NCI-H1048 (cell line): ENCODE results near the gene IER2.
"Not testable (repeated sequence)": the region's sequence is repeated elsewhere in the genome, so short reads cannot be mapped to it uniquely, and the experiment has no call there.

Experiments used
- DNase-seq: peaks from one replicate; lab custom pipeline; 2025; lab: John Stamatoyannopoulos, UW

Gene IER2

DNA sequence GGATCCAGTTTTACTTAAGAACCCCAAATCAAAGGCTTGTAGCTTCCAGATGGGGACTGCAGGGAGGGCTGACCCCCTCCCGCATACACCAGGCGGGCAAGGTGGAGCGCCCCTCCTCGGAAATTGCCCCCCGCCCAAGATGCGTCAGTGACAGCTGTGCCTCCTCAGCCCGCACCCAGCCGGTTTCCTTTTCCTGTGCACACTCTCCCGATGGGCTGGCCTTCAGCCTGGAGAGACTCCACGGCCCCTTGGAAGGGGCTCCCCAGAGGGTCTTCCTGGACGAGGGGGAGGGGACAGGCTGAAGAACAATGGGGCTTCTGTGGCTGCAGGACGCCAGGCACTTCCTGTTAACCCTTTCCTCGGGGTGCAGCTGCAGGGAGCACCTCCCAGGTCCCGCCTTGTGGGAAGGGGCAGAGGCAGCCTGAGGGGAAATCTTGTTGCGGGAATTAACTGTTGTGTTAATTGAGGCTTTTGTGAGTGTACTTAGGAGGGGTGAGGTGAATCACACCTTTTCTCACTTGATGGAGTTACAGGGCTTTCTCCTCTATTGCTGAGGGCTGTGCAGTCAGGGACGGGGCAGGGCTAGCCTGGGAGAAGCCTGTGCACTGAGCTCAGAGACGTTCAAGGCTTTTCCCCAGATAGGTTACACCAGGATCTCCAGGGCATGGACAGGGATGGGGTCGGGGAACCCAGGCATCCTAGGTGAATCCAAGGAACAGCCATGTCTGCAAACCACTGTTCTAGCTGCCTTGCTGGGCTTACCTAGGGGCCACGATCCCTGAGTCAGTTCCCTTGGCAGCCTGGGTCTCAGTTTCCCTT, 14.3 kb downstream of the IER2 start:
- DNase-seq = no peak

- DNase-seq = no peak
Measured at GRCh38 chr19:13165162-13165997, 15.2 kb downstream of the IER2 start.

DNA sequence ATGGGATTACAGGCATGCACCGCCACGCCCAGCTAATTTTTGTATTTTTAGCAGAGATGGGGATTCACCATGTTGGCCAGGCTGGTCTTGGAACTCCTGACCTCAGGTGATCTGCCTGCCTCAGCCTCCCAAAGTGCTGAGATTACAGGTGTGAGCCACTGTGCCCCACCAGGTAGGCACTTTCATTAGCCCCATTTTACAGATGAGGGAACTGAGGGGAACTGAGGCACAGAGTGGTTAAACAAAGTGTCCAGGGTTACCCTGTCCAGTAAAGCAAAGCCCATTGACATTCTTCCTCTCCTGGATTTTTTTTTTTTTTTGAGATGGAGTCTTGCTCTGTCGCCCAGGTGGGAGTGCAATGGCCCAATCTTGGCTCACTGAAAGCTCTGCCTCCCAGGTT, 15.9 kb downstream of the IER2 start:
- DNase-seq = not testable (repeated sequence)

DNA sequence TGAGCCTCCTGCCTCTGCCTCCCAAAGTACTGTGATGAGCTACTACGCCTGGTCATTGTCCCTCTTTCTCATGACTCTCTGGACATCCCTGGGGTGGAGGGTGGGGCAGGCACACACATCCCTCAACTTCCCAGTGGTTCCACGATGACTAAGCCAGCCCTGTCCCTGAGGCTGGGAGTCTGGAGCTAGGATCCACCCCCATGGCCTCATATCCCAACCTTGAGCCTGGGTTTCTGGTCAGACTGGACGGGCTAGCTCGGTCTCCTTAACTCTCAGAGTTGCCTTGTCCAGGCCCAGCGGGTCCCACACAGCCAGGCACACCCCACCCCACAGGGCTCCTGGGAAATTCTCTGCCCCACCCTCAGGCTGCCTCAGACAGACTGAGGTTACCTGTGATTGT, 19.6 kb downstream of the IER2 start:
- no peak for DNase-seq

- no peak for DNase-seq
Measured at GRCh38 chr19:13171146-13171545, 20.9 kb downstream of the IER2 start.

GRCh38 chr19:13172346-13173138, 22.3 kb downstream of the IER2 start:
- DNase-seq = no peak

- DNase-seq = no peak
Measured at GRCh38 chr19:13173139-13173737, 23.0 kb downstream of the IER2 start.

DNA sequence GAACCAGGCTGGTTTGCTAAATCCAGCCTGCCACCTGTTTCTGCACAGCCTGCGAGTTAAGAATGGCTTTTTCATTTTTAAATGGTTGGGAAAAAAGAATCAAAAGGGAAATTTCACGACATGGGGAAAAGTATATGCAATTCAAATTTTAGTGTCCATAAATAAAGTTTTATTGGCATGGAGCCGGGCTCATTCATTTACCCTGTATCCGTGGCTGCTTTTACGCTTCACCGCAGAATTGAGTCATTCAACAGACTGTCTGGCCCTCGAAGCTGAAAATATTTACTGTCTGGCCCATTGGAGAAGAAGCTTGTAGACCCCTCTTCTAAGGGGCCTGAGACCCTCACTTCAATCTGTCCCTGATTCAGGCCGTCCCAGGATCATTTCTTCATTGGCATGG, 26.1 kb downstream of the IER2 start:
- no peak for DNase-seq

DNA sequence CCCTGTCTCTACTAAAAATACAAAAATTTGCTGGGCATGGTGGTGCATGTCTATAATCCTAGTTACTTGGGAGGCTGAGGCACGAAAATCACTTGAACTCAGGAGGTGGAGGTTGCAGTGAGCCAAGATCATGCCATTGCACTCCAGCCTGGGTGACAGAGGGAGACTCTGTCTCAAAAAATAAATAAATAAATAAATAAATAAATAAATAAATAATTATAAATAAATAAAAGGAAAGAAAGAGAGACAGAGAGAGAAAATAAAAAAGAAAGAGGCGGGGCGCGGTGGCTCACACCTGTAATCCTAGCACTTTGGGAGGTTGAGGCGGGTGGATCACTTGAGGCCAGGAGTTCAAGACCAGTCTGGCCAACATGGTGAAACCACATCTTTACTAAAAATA, 27.4 kb downstream of the IER2 start:
- not testable (repeated sequence) for DNase-seq

GRCh38 chr19:13178291-13178690, 28.1 kb downstream of the IER2 start:
- DNase-seq = not testable (repeated sequence)

DNA sequence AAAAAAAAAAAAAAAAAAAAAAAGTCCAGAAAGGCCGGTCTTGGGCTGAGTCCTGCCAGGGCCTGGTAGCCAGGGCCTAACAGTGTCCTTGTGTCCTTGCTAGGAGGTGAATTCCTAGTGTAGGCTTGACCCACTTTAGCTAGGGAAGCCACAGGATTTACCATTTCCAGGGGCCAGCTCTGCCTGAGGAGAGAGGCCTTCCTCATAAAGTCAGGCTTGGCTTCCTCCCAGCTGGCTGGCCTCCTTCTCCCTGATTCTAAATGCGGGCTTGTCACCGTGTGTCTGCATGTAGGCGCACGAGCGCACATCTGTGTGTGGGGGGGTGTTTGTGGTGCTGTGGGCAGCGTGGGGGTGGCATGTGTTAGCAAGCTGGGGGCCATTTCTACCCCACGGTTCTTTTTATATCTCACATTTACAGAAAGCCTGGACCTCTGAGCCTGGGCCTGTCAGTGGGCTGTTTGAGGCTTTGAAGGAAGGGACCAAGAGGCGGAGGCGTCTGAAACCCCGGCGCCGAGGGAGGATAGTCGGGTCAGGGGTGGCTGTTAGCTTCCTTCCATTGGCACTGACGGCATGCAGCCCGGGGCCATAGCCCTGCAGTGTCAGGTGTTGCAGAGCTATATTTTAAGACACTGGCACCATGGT, 31.7 kb downstream of the IER2 start:
- DNase-seq = no peak

- not testable (repeated sequence) for DNase-seq
Measured at GRCh38 chr19:13184926-13185325, 34.7 kb downstream of the IER2 start.

DNA sequence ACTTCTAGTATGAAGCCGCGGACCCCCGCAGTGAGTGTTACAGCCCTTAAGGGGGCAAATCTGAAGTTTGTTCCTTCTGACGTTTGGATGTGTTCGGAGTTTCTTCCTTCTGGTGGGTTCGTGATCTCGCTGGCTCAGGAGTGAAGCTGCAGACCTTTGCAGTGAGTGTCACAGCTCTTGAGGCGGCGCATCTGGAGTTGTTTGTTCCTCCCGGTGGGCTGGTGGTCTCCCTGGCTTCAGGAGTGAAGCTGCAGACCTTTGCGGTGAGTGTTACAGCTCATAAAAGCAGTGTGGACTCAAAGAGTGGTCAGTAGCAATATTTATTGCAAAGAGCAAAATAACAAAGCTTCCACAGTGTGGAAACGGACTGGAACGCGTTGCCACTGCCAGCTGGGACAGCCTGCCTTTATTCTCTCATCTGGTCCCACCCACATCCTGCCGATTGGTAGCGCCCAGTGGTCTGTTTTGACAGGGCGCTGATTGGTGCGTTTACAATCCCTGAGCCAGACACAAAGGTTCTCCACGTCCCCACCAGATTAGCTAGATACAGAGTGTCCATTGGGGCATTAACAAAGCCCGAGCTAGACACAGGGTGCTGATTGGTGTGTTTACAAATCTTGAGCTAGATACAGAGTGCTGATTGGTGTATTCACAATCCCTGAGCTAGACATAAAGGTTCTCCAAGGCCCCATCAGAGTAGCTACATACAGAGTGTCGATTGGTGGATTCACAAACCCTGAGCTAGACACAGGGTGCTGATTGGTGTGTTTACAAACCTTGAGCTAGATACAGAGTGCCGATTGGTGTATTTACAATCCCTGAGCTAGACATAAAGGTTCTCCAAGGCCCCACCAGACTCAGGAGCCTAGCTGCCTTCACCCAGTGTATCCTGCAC, 35.8 kb downstream of the IER2 start:
- not testable (repeated sequence) for DNase-seq

DNA sequence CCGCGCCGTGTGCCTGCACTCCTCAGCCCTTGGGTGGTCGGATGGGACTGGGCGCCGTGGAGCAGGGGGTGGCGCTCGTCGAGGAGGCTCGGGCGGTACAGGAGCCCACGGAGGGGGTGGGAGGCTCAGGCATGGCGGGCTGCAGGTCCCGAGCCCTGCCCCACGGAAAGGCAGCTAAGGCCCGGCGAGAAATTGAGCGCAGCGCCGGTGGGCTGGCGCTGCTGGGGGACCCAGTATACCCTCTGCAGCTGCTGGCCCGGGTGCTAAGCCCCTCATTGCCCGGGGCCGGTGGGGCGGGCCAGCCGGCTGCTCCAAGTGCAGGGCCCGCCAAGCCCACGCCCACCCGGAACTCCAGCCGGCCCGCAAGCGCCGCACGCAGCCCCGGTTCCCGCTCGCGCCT, 36.5 kb downstream of the IER2 start:
- not testable (repeated sequence) for DNase-seq

- no peak for DNase-seq
Measured at GRCh38 chr19:13187419-13187818, 37.2 kb downstream of the IER2 start.

- no peak for DNase-seq
Measured at GRCh38 chr19:13189600-13189999, 39.4 kb downstream of the IER2 start.

DNA sequence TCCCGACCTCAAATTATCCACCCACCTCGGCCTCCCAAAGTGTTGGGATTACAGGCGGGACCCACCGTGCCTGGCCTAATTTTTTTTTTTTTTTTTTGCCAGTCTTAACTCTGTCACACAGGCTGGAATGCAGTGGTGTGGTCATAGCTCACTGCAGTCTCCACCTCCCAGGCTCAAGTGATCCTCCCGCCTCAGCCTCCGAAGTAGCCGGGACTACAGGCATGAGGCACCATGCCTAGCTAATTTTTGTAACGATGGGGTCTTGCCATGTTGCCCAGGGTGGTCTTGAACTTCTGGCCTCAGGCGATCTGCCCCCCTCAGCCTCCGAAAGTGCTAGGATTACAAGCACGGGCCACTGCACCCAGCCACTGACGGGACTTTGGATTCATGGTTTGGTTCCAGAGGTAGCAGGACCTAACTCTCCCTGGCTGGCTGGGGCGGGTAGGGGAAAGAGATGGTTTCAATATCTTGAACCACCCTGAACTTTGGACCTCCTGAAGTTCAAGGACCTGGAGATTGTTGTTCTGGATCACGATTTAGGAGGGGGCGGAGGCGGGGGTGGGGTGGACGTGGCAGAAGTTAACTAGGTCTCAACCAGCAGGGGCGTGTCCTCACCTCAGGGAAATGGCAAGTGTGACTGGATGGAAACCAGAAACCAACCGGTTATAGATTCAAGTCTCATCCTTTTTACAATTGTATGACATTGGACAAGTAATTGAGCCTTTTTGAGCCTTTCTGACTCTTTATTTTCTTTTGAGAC, 40.8 kb downstream of the IER2 start:
- no peak for DNase-seq

DNA sequence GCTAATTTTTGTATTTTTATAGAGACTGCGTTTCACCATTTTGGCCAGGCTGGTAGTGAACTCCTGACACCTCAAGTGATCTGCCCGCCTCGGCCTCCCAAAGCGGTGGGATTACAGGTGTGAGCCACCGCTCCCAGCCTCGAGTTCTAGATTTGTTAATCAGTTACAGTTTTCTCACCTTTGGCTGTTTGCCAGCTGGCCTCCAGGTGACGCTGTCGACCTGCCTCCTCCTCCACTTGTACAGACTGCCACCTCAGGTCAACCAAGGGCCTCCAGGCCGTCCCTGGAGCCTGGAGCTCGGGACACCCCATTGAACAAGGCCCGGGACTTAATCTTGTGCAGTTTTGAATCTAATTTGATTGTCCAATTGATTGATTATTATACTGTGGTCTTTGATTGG, 45.5 kb downstream of the IER2 start:
- no peak for DNase-seq

GRCh38 chr19:13198634-13199033, 48.4 kb downstream of the IER2 start:
- DNase-seq = no peak

GRCh38 chr19:13202112-13202511, 51.9 kb downstream of the IER2 start:
- DNase-seq = not testable (repeated sequence)
